Gastroesophageal sphincter (tissue), 4 donors: ENCODE data around the gene MRE11. TPM values are rescaled to one million over a fixed set of nuclear protein-coding genes. Genes with fewer than 3 reads are reported as not detected.

Experiments
- small RNA-seq, 4 donors: library from RNA; depleted of rRNA; stranded (forward); fragments of <200 nt; gene quantifications; one replicate each; pipeline ENCODE3, GENCODE V24; 2016
- total RNA-seq, 4 donors: library from RNA; depleted of rRNA; stranded (reverse); fragments of >200 nt; gene quantifications; one replicate each; pipeline ENCODE4 v1.1.0, GENCODE V29; 2016

Gene MRE11
- total RNA-seq, 4 donors from 2014 or later: 13.8 to 15.9 (median 14.5) TPM

Small RNA genes lying within 50 kb of the gene (small RNA-seq; reads per million reads assigned to genes)
- gene MIR548L: 0 to 0.12 (median 0.04) reads per million in 4 donors

Other genes starting within 250 kb of the MRE11 start
- gene IZUMO1R, start 189.3 kb downstream of the MRE11 start, total RNA-seq: not detected
- under 1 TPM in 3 of 4 donors, not detected in 1; 0.27 to 0.62 (median 0.35) TPM for gene GPR83, start 92.4 kb downstream of the MRE11 start, total RNA-seq
- gene ANKRD49, start 140 bp upstream of the MRE11 start, total RNA-seq: 10 to 100 TPM; 12.5 to 22.8 (median 16.9) TPM
- gene C11orf97, start 18.6 kb upstream of the MRE11 start, total RNA-seq: not detected
- gene FUT4, start 50.1 kb upstream of the MRE11 start, total RNA-seq: 1 to 10 TPM; 5.2 to 7.8 (median 7.6) TPM
- gene PIWIL4, start 73.5 kb upstream of the MRE11 start, total RNA-seq: 1 to 10 TPM; 2.0 to 8.5 (median 6.0) TPM